HepG2 (cell line): ENCODE data around the gene SIRT7. TPM values are rescaled to one million over a fixed set of nuclear protein-coding genes. Genes with fewer than 3 reads are reported as not detected.

Source experiments
- CC2D1A ChIP-seq: sonication (generic); formaldehyde crosslinking; IDR thresholded peaks from 2 replicates; pipeline ENCODE4 v1.8.1; 2023; ENCODE audit warnings: mild to moderate bottlenecking, missing genetic modification reagents
- FOXP1 ChIP-seq, 2 experiments: fragments of 450-650 bp in 1 of 2; IDR thresholded peaks; 2 replicates each; pipeline ENCODE4 v1.6.1; 2017 to 2018; ENCODE audit warnings: antibody characterized with exemption in 1 of 2
- PHF21A ChIP-seq: sonication (generic); formaldehyde crosslinking; IDR thresholded peaks from 2 replicates; pipeline ENCODE4 v1.5.0; 2020; ENCODE audit warnings: mild to moderate bottlenecking, missing genetic modification reagents
- PHF5A ChIP-seq: IDR thresholded peaks from one replicate; pipeline ENCODE4 v1.6.1; 2018; ENCODE audit warnings: low read depth, missing genetic modification reagents; ENCODE audit not compliant: unreplicated experiment
- ZBTB20 ChIP-seq: sonication (generic); formaldehyde crosslinking; IDR thresholded peaks from 2 replicates; pipeline ENCODE4 v1.8.1; 2023; ENCODE audit warnings: missing genetic modification reagents, low read depth, mild to moderate bottlenecking, borderline replicate concordance
- ZNF121 ChIP-seq: sonication (generic); formaldehyde crosslinking; IDR thresholded peaks from 2 replicates; pipeline ENCODE4 v1.5.0; 2020; ENCODE audit warnings: mild to moderate bottlenecking, missing genetic modification reagents
- ZNF264 ChIP-seq: sonication (generic); formaldehyde crosslinking; IDR thresholded peaks from 2 replicates; pipeline ENCODE4 v1.4.0; 2020; ENCODE audit warnings: missing genetic modification reagents
- ZNF431 ChIP-seq: sonication (generic); formaldehyde crosslinking; IDR thresholded peaks from 2 replicates; pipeline ENCODE4 v1.9.0; 2022; ENCODE audit warnings: missing genetic modification reagents, low read depth, mild to moderate bottlenecking, borderline replicate concordance
- ZNF547 ChIP-seq: sonication (generic); formaldehyde crosslinking; IDR thresholded peaks from 2 replicates; pipeline ENCODE4 v1.5.1; 2020; ENCODE audit warnings: mild to moderate bottlenecking, missing genetic modification reagents
- ZNF747 ChIP-seq: sonication (generic); formaldehyde crosslinking; IDR thresholded peaks from 2 replicates; pipeline ENCODE4 v1.8.1; 2023; ENCODE audit warnings: missing genetic modification reagents, mild to moderate bottlenecking, borderline replicate concordance
- polyA plus RNA-seq, 8 experiments: library from polyadenylated mRNA; depleted of rRNA in 3 of 8; stranded (reverse) in 7 of 8; unstranded in 1 of 8; fragments of >200 nt; fragmentation: Illumina TruSeq in 4 of 8; extraction: Trizol in 4 of 8; gene quantifications; 2 replicates each; pipeline versions ENCODE4 v1.2.1 to v1.2.3, GENCODE V29; 2011 to 2016; ENCODE audit warnings: low read depth in 4 of 8, missing spikeins in 1 of 8, mixed read lengths in 1 of 8; ENCODE audit not compliant: insufficient read depth in 1 of 8
- total RNA-seq, 5 experiments: library from RNA; depleted of rRNA; stranded (reverse); fragments of >200 nt; fragmentation: Illumina TruSeq; extraction: Trizol; gene quantifications; 2 replicates each; pipeline ENCODE4 v1.2.3, GENCODE V29; 2016; ENCODE audit warnings: low read depth in 1 of 5
- TF ChIP-seq, protein P1 (sequence below): sonication (generic); formaldehyde crosslinking; conservative IDR thresholded peaks from 2 replicates; pipeline ENCODE4 v1.4.0; 2020; ENCODE audit warnings: missing genetic modification reagents
- TF ChIP-seq, protein P2 (sequence below): sonication (generic); formaldehyde crosslinking; IDR thresholded peaks from 2 replicates; pipeline ENCODE4 v1.4.0; 2020; ENCODE audit warnings: missing genetic modification reagents
- TF ChIP-seq, protein P3 (sequence below): sonication (generic); formaldehyde crosslinking; IDR thresholded peaks from 2 replicates; pipeline ENCODE4 v1.8.1; 2022; ENCODE audit warnings: low read depth, mild to moderate bottlenecking, missing genetic modification reagents
- TF ChIP-seq, protein P4 (sequence below): sonication (generic); formaldehyde crosslinking; IDR thresholded peaks from 2 replicates; pipeline ENCODE4 v1.4.0; 2020; ENCODE audit warnings: low read depth, missing genetic modification reagents

SIRT7 gene
- total and polyA plus RNA-seq, 2 of the 13 experiments (the other 11 are each of a cell fraction or from before 2014, with no cell fraction given) = 8.3 to 24.8 TPM

DNA sequence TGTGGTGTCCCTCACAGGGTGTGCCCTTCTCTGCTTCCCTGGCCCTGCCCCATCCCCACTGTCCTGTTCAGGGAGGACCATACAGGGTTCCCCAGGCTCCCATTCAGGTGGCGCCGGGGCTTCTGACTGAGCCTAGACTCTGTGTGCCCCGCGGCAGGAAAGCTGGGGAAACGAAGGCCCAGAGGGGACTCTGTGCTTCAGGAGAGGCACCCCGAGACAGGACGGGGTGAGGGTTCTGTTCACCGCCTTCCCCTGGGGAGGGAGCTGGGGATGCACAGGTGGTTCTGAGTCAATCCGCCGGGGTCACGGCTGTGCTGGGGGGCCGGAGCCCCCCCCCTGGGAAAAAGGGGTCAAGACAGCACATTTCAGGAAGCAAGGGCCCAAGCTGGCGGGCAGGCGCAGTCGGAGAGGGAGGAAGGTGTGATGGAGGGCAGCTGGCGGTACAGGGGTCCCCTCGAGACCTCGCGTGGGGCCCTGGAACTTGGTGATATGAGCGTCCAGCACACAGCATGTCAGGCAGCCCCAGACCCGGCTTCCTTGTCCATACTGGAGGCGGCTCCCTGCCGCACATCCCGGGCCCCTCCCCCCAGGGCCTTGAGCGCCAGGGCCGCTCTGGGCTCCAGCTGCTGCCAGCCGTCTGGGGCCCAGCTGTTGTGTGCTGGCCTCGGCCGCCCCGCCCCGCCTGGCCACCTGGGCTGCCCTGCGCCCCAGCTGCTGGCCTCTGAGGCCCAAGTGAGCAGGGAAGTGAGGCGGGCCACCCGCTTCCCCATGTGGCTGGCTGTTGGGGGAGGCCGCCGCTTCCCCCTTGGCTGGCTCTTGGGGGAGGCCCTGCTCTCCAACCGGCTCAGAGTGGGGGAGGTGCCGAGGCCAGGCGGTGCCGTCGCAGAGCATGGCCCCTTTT is 48.6 kb upstream of the SIRT7 start (continued):
- TF ChIP-seq, protein P1, sequence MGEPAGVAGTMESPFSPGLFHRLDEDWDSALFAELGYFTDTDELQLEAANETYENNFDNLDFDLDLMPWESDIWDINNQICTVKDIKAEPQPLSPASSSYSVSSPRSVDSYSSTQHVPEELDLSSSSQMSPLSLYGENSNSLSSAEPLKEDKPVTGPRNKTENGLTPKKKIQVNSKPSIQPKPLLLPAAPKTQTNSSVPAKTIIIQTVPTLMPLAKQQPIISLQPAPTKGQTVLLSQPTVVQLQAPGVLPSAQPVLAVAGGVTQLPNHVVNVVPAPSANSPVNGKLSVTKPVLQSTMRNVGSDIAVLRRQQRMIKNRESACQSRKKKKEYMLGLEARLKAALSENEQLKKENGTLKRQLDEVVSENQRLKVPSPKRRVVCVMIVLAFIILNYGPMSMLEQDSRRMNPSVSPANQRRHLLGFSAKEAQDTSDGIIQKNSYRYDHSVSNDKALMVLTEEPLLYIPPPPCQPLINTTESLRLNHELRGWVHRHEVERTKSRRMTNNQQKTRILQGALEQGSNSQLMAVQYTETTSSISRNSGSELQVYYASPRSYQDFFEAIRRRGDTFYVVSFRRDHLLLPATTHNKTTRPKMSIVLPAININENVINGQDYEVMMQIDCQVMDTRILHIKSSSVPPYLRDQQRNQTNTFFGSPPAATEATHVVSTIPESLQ (CRISPR knock-in tag) = no peak
- TF ChIP-seq, protein P2, sequence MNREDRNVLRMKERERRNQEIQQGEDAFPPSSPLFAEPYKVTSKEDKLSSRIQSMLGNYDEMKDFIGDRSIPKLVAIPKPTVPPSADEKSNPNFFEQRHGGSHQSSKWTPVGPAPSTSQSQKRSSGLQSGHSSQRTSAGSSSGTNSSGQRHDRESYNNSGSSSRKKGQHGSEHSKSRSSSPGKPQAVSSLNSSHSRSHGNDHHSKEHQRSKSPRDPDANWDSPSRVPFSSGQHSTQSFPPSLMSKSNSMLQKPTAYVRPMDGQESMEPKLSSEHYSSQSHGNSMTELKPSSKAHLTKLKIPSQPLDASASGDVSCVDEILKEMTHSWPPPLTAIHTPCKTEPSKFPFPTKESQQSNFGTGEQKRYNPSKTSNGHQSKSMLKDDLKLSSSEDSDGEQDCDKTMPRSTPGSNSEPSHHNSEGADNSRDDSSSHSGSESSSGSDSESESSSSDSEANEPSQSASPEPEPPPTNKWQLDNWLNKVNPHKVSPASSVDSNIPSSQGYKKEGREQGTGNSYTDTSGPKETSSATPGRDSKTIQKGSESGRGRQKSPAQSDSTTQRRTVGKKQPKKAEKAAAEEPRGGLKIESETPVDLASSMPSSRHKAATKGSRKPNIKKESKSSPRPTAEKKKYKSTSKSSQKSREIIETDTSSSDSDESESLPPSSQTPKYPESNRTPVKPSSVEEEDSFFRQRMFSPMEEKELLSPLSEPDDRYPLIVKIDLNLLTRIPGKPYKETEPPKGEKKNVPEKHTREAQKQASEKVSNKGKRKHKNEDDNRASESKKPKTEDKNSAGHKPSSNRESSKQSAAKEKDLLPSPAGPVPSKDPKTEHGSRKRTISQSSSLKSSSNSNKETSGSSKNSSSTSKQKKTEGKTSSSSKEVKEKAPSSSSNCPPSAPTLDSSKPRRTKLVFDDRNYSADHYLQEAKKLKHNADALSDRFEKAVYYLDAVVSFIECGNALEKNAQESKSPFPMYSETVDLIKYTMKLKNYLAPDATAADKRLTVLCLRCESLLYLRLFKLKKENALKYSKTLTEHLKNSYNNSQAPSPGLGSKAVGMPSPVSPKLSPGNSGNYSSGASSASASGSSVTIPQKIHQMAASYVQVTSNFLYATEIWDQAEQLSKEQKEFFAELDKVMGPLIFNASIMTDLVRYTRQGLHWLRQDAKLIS (CRISPR knock-in tag) = peak; percentile 92; the same call in 1 of the 2 replicates
- TF ChIP-seq ZNF747 (CRISPR knock-in tag) (peak; percentile 74; the same call in 1 of the 2 replicates), ZNF431 (CRISPR knock-in tag) (no peak), FOXP1 (IDR thresholded peaks at IDR 0.05) (no peak), FOXP1 (CRISPR knock-in tag; IDR thresholded peaks at IDR 0.05) (peak; percentile 73), ZNF264 (peak; percentile 26; the same call in 1 of the 2 replicates), ZNF121 (CRISPR knock-in tag) (peak; percentile 92), CC2D1A (CRISPR knock-in tag) (no peak), ZNF547 (CRISPR knock-in tag) (peak; percentile 70), PHF5A (CRISPR knock-in tag) (peak; percentile 95), ZBTB20 (CRISPR knock-in tag) (peak; percentile 58; the same call in 1 of the 2 replicates), PHF21A (CRISPR knock-in tag) (peak; percentile 90)
- TF ChIP-seq, protein P3, sequence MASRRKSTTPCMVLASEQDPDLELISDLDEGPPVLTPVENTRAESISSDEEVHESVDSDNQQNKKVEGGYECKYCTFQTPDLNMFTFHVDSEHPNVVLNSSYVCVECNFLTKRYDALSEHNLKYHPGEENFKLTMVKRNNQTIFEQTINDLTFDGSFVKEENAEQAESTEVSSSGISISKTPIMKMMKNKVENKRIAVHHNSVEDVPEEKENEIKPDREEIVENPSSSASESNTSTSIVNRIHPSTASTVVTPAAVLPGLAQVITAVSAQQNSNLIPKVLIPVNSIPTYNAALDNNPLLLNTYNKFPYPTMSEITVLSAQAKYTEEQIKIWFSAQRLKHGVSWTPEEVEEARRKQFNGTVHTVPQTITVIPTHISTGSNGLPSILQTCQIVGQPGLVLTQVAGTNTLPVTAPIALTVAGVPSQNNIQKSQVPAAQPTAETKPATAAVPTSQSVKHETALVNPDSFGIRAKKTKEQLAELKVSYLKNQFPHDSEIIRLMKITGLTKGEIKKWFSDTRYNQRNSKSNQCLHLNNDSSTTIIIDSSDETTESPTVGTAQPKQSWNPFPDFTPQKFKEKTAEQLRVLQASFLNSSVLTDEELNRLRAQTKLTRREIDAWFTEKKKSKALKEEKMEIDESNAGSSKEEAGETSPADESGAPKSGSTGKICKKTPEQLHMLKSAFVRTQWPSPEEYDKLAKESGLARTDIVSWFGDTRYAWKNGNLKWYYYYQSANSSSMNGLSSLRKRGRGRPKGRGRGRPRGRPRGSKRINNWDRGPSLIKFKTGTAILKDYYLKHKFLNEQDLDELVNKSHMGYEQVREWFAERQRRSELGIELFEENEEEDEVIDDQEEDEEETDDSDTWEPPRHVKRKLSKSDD (CRISPR knock-in tag) = peak; percentile 84
- TF ChIP-seq, protein P4, sequence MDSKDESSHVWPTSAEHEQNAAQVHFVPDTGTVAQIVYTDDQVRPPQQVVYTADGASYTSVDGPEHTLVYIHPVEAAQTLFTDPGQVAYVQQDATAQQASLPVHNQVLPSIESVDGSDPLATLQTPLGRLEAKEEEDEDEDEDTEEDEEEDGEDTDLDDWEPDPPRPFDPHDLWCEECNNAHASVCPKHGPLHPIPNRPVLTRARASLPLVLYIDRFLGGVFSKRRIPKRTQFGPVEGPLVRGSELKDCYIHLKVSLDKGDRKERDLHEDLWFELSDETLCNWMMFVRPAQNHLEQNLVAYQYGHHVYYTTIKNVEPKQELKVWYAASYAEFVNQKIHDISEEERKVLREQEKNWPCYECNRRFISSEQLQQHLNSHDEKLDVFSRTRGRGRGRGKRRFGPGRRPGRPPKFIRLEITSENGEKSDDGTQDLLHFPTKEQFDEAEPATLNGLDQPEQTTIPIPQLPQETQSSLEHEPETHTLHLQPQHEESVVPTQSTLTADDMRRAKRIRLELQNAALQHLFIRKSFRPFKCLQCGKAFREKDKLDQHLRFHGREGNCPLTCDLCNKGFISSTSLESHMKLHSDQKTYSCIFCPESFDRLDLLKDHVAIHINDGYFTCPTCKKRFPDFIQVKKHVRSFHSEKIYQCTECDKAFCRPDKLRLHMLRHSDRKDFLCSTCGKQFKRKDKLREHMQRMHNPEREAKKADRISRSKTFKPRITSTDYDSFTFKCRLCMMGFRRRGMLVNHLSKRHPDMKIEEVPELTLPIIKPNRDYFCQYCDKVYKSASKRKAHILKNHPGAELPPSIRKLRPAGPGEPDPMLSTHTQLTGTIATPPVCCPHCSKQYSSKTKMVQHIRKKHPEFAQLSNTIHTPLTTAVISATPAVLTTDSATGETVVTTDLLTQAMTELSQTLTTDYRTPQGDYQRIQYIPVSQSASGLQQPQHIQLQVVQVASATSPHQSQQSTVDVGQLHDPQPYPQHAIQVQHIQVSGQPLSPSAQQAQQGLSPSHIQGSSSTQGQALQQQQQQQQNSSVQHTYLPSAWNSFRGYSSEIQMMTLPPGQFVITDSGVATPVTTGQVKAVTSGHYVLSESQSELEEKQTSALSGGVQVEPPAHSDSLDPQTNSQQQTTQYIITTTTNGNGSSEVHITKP (CRISPR knock-in tag) = 0 out of 2 replicates have a peak, but pooled peaks have one; percentile 64
